Colon (tissue), 2 donors: Measurements from ENCODE around the gene SGSM1.
"Not testable (repeated sequence)": the region's sequence is repeated elsewhere in the genome, so short reads cannot be mapped to it uniquely, and the experiment has no call there.

Experiments
- FAIRE-seq: peaks from 2 replicates; lab custom pipeline; 2012; peaks lifted over from hg19 to GRCh38; lab: Jason Lieb, UNC
- donor health status: control.
- donor health status: control.

The SGSM1 gene

DNA sequence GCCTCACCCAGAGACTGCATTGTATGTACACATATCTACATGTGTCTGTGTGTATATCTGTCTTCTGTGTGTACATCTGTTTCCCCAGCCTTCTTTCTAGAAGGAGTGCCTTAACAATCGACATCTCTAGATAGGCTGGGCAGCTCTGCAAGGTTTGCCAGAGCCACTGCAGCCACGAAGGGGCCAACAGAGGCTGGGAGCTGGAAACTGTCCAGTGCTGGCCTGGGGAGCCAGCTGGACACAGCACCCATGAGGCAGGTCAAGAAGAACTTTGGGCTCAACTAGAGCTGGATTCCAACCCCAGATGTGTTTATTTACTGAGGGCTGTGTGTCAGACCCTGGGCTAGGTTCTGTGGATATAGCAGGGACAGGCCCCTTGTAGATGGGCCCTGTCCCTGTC lies 3.3 kb downstream of the SGSM1 start:
- FAIRE-seq, result no peak

DNA sequence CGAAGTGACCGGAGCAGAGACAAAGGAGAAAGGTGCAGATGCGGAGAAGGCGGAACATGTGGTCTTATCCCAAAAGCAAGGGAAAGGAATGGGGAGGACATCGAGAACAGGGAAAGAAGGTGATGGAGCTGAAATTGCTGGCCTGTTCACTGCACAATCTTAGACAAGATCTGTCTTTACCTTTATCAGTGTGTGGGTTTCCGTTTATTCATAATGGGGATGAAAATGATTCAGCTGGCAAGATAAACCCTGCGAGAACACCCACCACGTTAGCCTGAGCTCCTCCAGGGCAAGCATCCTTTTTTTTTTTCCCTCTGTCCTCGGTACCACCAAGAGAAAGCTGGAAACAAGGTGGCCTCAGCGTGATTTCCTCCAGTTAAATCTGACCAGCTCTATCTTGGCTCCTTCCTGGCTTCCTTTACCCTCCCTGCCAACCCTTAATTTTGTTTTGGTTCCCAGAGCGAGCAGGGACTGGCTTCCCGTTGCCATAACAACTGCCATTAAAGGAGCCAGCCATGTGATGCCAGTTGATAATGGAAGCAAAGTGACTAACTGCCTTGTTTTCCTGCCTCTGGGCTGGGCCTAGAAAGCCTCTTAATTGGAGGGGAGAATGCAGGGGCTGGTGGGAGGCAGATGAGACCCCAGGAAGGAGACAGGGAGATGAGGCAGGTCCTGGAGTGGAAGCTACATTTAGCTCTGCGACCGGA lies 4.2 kb downstream of the SGSM1 start:
- FAIRE-seq, result no peak

DNA sequence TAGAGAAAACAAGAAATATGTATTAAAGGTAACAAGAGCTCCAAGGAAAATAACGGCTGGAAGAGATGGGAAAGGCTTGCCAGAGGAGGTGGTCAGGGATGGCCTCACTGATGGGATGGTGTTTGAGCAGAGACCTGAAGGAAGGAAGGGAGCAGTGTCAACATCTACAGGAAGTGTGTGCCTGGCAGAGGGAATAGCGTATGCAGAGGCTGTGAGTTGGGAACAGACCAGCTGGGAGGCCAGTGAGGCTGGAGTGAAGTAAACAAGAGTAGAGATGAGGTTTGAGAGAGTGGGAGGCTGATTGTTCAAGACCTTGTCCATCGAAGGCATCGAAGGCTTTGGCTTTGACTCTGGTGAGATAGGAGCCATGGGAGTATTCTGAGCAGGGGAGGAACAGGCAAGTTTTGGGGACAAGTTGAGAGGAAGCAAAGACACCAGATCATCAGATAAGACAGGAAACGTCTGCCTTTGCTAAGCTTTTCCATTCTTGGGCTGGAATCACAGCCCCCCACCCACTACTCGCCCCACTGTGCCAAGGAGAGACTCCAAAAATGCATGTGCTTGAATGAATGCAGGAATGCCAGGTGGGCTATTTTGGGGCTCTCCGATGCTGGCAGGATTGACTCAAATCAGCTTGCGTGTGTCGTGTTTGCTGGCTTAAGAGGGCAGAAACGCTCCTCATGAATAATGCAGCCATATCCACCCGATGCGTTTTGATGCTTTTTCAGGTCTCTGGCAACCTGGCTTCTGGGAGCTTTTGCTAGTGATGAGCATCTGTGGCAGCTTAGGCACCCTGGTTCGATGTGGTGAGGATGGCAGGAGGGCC lies 7.2 kb downstream of the SGSM1 start:
- no peak for FAIRE-seq

DNA sequence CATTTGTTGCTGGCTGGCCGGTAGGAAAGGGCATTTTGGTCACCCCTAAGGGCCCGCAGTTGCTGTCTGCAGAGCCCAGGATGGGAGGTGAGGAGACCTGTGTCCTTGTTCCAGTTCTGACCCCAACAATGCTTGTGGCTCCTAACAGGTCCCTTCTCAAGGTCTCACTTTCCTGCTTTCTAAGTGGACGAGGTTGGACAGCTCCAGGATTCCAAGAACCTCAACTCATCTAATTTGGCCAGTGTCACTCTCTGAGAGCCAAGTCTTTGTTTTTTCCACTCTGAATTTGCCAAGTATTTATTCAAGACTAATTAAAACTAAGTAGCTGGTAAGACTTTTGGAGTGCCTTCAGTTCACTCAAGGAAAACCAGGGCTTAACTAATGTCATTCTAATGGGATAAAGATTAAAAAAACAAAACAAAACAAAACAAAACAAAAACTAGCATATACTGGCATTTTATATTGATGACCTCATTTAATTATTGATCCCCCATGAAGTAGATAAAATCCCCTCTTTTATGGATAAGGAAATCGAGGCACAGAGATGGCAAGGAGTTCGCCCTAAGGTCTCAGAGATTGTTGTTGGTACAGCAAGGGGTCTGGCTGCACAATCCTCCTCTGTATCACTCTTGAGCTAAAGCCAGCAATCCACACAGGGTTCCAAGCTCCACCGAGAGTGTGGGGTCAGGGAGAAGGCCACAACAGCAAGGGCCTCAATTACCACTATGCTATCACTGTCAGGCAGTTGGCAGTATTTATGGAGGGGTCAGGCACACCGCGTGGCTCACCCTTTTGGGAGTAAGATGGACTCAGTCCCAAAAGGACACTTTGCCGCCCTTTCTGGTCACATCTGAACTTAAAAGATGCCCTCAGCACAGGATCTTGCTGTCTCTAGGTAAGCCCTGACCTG lies 8.1 kb downstream of the SGSM1 start:
- FAIRE-seq, result no peak

DNA sequence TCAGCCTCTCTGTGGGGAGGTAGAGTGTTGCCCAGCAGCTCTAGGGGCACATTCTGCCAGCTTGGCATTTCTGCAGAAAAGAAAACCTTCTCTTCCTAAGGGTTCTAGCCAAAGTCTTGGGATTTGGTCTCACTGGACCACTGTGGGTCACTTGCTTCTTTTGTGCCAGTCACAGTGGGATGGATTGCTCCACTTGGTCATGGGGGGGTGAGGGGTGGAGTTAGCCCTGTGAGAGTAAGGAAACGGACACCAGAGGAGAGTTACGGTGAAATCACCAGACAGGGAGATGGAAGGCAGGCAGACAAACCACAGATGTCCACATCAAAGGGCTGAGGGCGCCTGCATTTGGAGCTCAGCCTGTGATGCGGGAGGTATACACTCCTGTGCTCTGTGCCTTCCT lies 10.8 kb downstream of the SGSM1 start:
- FAIRE-seq, result no peak

DNA sequence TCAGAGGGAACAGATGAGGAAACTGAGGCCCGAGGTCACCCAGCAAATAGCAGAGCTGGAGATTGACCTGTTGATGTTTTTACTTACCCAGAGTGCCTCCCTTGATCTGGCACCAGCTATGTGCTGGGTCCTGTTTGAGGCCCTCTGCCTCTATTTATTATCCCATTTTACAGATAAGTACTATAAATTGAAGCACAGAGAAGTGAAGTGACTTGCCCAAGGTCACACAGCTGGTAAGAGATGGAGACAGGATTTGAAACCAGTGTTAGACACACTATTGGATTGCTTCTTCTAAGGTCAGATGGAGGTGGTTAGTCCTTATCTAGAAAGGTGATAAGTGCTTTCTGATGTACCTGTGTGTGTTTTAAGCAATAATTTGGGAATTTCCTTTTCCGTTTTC lies 13.5 kb downstream of the SGSM1 start:
- no peak for FAIRE-seq

DNA sequence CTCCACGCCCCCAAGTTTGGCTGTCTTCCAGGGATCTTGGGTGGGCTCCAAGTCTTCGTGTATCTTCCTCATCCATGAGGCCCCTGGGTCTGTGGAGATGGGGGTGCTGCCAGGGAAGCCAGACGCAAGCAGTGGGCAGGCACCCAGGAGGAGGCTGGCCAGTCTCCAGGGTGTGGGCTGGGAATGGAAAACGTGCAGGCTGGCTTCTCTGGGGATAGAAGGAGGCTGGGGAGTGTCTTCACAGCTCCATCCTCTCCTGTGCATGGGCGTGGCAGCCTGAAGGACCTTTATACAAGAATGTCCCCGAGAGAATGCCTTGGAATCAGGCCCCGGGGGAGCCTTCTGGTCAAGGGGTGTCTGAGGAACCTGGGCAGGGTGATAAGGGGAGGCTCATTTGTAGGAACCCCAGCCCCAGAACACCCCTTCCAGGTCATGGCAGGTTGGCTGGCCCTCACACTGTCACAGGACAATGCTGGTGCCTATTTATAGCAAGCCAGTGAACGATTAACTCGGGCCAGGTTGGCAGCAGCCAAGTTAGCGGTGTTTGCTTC lies 14.0 kb downstream of the SGSM1 start:
- FAIRE-seq, result no peak

DNA sequence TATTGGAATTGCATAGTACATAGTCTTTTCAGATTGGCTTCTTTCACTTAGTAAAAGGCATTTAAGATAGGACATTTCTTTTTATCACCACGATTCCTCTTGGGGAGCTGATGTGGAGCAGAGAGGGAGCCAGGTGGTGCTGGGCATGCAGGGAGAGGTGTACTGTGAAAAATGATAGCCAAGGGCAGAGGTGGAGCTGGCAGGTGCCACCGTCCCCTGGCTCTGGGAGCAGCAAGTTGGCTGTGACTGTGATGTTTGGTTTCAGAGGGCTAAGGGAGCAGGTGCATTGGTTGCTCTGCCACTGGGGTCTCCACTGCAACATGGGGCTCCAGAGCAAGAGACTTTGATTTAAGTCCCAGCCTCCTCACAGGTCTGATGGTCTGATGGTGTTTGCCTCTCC lies 16.5 kb downstream of the SGSM1 start:
- FAIRE-seq, result no peak

DNA sequence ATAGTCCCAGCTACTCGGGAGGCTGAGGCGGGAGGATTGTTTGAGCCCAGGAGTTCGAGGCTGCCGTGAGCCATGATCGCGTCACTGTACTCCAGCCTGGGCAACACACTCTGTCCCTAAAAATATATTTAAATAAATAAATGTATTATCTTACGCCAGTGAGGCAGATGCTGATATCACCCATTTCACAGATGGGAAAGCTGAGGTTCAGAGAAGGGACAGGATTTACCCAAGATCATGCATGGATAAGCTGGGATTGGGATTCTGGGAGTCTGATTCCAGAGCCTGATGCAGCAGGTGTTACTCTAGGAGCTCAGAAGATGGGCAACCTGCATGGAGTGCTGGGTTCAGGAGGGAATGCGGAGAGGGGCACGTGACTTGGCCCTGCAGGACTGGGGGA lies 17.8 kb downstream of the SGSM1 start:
- no peak for FAIRE-seq

DNA sequence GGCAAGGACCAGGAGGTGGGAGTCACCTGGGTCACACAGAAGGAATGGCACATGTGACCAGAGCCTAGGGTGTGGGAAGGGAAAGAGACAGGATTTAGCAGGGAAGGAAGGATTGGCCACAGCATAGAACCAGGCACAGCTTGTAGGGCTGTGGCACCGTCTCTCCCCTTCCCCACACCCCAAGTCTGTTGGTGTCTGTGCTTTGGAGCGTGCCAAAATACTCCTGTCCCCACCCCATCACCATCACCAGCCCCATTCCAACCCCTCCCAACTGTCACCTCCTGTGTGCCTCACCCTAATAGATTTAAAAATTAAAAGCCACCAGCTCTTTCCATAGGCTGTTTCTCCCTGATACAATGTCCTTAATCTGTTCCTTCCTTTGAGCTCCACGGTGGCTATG lies 18.2 kb downstream of the SGSM1 start:
- FAIRE-seq, result no peak

DNA sequence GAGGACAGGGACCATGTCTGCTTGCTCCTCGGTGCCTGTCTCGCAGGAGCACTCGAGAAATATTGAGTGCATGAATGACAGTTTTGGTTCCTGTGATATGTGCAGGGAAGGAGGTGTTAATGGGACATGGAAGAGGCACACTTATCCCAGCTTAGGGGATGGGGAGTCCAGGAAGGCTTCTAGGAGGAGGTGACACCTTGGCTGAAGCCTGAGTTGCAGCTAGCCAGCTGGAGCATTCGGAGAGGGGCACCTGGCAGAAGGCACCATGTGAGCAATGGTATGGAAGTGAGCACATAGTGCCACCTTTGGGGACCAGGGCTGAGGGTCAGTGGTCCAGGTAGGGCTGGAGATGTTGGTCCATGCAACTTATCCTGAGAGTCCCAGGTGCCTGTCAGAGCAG lies 18.9 kb downstream of the SGSM1 start:
- FAIRE-seq, result no peak

DNA sequence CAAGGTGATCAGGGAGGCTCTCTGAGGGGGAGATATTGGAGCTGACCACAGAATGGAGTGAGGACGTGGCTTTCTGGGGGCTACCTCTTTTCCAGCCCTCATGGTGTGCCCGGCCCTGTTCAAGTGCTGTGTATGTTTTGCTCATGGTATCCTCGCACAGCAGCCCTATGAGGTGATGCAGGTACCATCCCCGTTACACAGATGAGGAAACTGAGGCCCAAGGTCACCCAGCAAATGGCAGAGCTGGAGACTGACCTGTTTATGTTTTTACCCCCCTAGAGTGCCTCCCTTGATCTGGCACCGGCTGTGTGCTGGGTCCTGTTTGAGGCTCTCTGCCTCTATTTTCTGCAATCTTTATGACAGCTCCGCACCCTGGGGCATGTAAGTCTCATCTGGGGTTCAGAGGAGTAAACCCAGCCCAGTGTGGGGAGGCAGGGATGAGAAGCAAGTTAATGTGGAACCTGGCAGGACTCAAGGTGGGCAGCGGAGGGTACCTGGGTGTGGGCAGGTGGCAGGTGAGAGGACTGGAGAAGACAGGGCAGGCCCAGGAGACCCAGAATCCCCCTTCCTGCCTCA lies 20.8 kb downstream of the SGSM1 start:
- no peak for FAIRE-seq

DNA sequence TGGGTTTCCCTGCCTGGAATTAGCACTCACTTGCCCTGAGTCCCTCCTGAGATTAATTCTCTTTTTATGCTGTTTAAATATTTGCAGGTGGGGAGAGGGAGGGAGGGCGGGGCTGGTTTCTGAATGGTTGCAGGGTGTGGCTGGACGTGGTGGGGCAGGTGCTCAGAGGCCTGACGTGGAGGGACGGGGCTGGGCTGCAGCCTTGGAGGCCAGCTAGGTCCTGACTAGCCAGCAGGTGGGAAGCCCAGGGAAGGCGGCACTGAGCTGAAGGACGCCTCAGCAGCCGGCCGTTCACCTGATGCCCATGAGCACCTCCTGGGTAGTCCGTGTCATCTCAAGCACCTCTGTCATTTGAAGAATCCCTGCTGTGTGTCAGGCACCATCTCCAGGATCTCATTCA lies 21.3 kb downstream of the SGSM1 start:
- FAIRE-seq, result no peak

DNA sequence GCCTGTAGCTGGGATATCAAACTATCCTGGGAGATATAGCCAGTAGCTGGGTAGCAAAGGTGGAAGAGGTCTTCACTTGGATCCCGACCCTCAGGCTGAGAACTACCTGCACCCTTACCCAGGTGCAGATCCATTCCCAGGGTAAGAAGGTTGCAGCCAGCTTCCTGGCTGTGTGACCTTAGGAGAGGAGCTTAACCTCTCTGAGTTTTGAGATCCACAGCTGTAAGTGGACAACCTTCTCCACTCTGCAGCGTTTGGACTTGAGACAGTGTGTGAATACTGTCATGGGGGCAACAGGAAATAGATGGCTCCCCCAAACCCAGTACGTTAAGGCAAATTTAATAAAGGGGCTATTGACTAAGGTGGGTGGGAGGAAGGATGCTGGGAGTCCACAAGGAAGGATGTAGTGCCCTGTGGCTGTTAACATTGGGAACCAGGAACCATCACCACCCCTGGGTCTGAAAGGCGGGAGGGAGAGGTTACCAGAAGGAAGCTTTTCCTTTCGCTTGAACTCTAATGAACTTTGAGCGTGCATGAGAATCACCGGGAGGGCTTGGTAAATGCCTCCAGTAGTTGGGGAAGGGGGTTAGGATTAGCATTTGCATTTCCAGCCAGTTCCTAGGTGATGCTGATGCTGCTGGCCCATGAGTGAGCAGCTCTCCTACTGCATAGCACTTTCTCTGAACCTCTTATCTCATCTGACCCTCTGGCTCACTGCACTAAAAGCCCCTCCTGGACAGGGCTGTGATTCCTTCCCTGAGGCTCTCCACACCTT lies 24.4 kb downstream of the SGSM1 start:
- no peak for FAIRE-seq

DNA sequence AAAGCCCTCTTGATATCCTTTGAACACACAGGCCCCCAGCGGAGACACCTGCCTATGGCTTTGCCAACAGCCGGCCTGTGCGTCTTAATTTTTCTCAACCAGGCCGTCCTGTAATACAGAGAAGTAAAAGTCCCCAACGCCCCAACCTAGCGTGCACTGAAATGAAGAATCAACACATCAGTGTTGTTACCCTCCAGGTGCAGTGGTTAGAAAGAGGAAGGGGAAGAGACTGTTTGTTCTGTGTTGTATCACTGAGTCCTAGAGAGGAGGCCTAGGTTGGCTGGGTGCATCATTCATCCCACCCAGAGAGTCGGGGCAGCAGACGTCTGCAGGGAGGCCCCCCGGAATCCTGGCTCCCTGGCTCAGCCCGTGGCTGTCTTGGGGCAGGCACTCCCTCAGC lies 25.7 kb downstream of the SGSM1 start:
- FAIRE-seq, result no peak

DNA sequence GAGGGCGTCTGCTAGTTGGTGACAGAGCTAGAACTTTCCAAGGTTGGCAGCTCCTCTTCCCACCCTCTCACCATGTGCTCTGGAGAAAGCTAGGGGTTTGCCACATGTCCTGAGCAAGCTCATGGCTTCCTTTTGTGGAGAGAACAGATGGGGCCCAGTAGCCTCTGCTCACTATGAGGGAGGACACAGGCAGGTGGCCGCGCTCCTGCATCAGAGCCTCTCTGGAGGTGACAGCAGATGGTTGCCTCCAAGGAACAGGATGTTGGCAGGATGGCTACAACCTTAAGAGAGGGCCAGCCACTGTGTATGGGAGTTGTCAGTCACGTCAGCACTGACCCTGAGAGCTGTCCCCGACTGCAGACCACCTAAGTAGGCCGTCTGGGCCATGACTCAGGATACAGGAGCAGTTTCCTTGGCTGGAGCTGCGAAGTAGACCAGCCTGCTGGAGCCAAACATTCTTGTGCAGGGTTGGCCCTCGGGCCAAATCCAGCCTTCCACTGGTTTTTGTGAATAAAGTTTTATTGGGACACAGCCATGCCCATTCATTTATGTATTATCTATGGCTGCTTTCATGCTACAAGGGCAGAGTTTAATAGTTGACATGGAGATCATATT lies 28.0 kb downstream of the SGSM1 start:
- FAIRE-seq, result no peak

DNA sequence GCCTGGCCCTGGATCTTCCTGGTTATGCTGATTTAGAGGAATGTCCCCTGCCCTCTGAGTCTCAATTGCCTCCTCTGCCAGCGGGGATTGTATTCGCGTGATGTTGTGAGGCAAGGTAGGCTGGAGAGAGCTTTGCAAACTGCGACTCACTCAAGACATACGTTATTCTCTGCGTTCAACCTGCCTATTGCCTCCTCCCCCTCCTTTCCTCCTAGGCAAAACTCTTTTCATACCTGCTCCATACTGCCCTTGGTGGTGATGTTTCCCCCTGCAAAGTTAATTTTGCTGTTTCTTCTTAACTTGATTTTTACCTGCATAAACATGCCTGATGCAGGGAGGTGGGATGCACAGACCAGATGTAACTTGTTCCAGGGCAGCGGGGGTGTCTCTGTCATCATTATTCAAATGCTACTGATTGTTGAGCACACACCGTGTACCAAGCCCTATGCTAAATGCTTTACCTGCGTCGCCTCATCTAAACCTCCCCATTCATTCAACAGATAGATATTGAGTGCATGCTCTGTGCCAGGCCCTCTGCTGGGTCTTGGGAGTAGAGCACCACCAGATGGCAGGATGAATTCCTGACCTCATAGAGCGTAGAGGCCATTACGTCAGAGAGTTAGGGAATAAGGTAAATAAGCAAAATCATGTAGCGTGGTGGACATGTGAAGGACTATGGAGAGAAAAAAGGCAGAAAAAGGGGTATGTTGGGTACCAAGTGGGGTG lies 29.0 kb downstream of the SGSM1 start:
- no peak for FAIRE-seq

DNA sequence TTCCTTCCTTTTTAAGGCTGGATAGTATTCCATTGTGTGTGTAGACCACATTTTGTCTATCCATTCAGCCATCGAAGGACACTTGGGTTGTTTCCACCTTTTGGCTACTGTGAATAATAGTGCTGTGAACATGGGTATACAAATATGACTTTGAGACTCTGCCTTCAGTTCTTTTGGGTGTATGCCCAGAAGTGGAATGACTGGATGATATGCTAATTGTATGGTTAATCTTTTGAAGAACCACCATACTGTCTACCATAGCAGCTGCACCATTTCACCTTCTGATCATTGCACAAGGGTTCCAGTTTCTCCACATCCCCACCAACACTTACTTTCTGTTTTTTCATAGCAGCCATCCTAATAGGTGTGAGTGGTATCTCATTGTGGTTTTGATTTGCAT lies 30.3 kb downstream of the SGSM1 start:
- no peak for FAIRE-seq

DNA sequence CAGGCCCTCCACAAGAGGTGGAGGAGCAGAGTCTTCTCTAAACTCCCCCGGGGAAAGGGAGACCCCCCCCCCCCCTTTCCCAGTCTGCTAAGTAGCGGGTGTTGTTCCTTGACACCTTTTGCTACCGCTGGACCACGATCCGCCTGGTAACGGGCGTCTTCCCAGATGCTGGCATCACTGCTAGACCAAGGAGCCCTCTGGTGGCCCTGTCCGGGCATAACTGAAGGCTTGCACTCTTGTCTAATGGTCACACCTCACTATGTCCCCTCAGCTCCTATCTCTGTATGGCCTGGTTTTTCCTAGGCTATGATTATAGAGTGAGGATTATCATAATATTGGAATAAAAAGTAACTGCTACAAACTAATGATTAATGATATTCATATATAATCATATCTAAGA lies 31.5 kb downstream of the SGSM1 start:
- FAIRE-seq, result not testable (repeated sequence)

DNA sequence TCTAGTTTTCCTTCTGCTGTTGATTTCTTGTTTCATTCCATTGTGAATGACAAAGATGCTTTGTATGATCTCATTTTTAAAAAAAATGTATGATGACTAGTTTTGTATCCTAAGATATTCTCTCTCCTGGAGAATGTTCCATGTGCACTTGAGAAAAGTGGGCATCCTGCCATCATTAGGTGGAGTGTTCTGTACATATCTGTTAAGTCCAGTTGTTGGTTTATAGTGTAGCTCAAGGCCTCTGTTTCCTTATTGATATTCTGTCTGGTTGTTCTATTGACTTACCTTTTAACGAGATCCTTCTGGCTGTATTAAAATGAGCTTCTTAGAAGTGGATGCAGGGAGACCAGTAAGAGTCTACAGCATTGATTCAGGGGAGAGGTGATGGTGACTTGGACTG lies 35.2 kb downstream of the SGSM1 start:
- FAIRE-seq, result no peak
